WTC11 (cell line): ENCODE measurements around the gene MYL7. TPM values are rescaled to one million over a fixed set of nuclear protein-coding genes. Genes with fewer than 3 reads are reported as not detected.

Source experiments
- ATAC-seq: fragments of 200-7000 bp; cut with Tn5 transposase; 2 replicates; pipeline ENCODE4 v1.10.0; 2021; ENCODE audit warnings: mild to moderate bottlenecking, moderate library complexity
- CTCF ChIA-PET: fragments of 300-600 bp; sonication (Branson Sonifier 250); formaldehyde crosslinking; loops from one replicate; lab custom pipeline; 2021; ENCODE audit warnings: antibody characterized with exemption; lab: Charles Lee
- POLR2A ChIA-PET: fragments of 350-600 bp; sonication (Branson Sonifier 250); formaldehyde crosslinking; loops from one replicate; lab custom pipeline; 2021; ENCODE audit warnings: antibody characterized with exemption; lab: Charles Lee
- DNase-seq: peaks from one replicate; pipeline ENCODE4 v3.0.0; 2021; ENCODE audit warnings: low spot score
- H3K27ac Mint-ChIP-seq: 2 replicates; pipeline ENCODE4 v1.8.0; 2021; ENCODE audit warnings: mixed read lengths
- H3K27me3 Mint-ChIP-seq: 2 replicates; pipeline ENCODE4 v1.8.0; 2021; ENCODE audit warnings: low read depth, mild to moderate bottlenecking, moderate library complexity, mixed read lengths
- H3K36me3 Mint-ChIP-seq: 2 replicates; pipeline ENCODE4 v1.8.0; 2021; ENCODE audit warnings: mixed read lengths
- H3K4me1 Mint-ChIP-seq: 2 replicates; pipeline ENCODE4 v1.8.0; 2022; ENCODE audit warnings: mixed read lengths
- H3K4me3 Mint-ChIP-seq: 2 replicates; pipeline ENCODE4 v1.8.0; 2021; ENCODE audit warnings: mild to moderate bottlenecking, moderate library complexity, mixed read lengths
- H3K9me3 Mint-ChIP-seq: 2 replicates; pipeline ENCODE4 v1.8.0; 2021; ENCODE audit warnings: mixed read lengths
- AFF4 ChIP-seq: sonication (generic); formaldehyde crosslinking; IDR thresholded peaks from 2 replicates; pipeline ENCODE4 v1.8.1; 2023; ENCODE audit warnings: mild to moderate bottlenecking, missing genetic modification reagents, borderline replicate concordance
- CDX4 ChIP-seq: fragments of 250-450 bp; sonication (Bioruptor Pico); IDR thresholded peaks from 2 replicates; pipeline ENCODE4 v1.9.0; 2021; ENCODE audit warnings: moderate library complexity, mild to moderate bottlenecking, inconsistent platforms, borderline replicate concordance
- CREM ChIP-seq: sonication (generic); formaldehyde crosslinking; IDR thresholded peaks from 2 replicates; pipeline ENCODE4 v1.8.1; 2022; ENCODE audit warnings: mild to moderate bottlenecking, missing genetic modification reagents, moderate library complexity
- E2F4 ChIP-seq: sonication (generic); formaldehyde crosslinking; IDR thresholded peaks from 2 replicates; pipeline ENCODE4 v1.8.1; 2022; ENCODE audit warnings: low read depth, mild to moderate bottlenecking, moderate library complexity, missing genetic modification reagents, borderline replicate concordance
- MLX ChIP-seq: sonication (generic); formaldehyde crosslinking; IDR thresholded peaks from 2 replicates; pipeline ENCODE4 v1.8.1; 2023; ENCODE audit warnings: mild to moderate bottlenecking, missing genetic modification reagents, moderate library complexity
- MXD4 ChIP-seq: fragments of 250-450 bp; sonication (Bioruptor Pico); IDR thresholded peaks from 2 replicates; pipeline ENCODE4 v1.8.0; 2021; ENCODE audit warnings: mild to moderate bottlenecking, moderate library complexity, borderline replicate concordance
- OVOL2 ChIP-seq: fragments of 250-450 bp; sonication (Bioruptor Pico); IDR thresholded peaks from 2 replicates; pipeline ENCODE4 v1.9.0; 2021; ENCODE audit warnings: mild to moderate bottlenecking, borderline replicate concordance
- RELA ChIP-seq: sonication (generic); formaldehyde crosslinking; IDR thresholded peaks from 2 replicates; pipeline ENCODE4 v1.8.1; 2022; ENCODE audit warnings: missing genetic modification reagents, mild to moderate bottlenecking, borderline replicate concordance
- SMAD3 ChIP-seq: sonication (generic); formaldehyde crosslinking; IDR thresholded peaks from 2 replicates; pipeline ENCODE4 v1.8.0; 2022; ENCODE audit warnings: missing genetic modification reagents, mild to moderate bottlenecking, borderline replicate concordance
- SOX15 ChIP-seq: fragments of 250-450 bp; sonication (Bioruptor Pico); IDR thresholded peaks from 2 replicates; pipeline ENCODE4 v1.9.0; 2021; ENCODE audit warnings: mild to moderate bottlenecking
- ZBTB43 ChIP-seq: sonication (generic); formaldehyde crosslinking; IDR thresholded peaks from 2 replicates; pipeline ENCODE4 v1.8.1; 2023; ENCODE audit warnings: mild to moderate bottlenecking, missing genetic modification reagents
- ZNF138 ChIP-seq: sonication (generic); formaldehyde crosslinking; conservative IDR thresholded peaks from 2 replicates; pipeline ENCODE4 v1.8.1; 2022; ENCODE audit warnings: mild to moderate bottlenecking, moderate library complexity, missing genetic modification reagents
- ZNF219 ChIP-seq: sonication (generic); formaldehyde crosslinking; IDR thresholded peaks from 2 replicates; pipeline ENCODE4 v1.8.0; 2023; ENCODE audit warnings: missing genetic modification reagents, mild to moderate bottlenecking, borderline replicate concordance
- total RNA-seq: library from RNA; stranded (reverse); gene quantifications from 3 replicates; pipeline ENCODE4 v1.2.3, GENCODE V29; 2021

MYL7 gene
- total RNA-seq, 1 experiment from 2014 or later = 0.90 TPM

GRCh38 chr7:44100458-44101302, 40.5 kb downstream of the MYL7 start (continued):
- no peak for TF ChIP-seq E2F4
- TF ChIP-seq ZNF219 (CRISPR knock-in tag) = no peak
- no peak for TF ChIP-seq CDX4 (CRISPR knock-in tag)
- TF ChIP-seq CREM (CRISPR knock-in tag) = no peak
- no peak for TF ChIP-seq ZNF138
- TF ChIP-seq SMAD3 (CRISPR knock-in tag) = no peak
- no peak for TF ChIP-seq MXD4 (CRISPR knock-in tag)
- TF ChIP-seq RELA = no peak
- no peak for TF ChIP-seq ZBTB43
- no peak for TF ChIP-seq MLX
- no peak for TF ChIP-seq SOX15 (CRISPR knock-in tag)
- no peak for TF ChIP-seq OVOL2
- TF ChIP-seq, all 79 proteins: peak for 0

GRCh38 chr7:44099669-44100068, 41.5 kb downstream of the MYL7 start:
- Mint-ChIP-seq H3K4me3 (no peak overlapping the region), H3K9me3 (no peaks in the 10 kb centered on the region)
- ATAC-seq = no peak
- CTCF ChIA-PET = interaction anchor here (1.8 kb wide), 1 partner anchor 27 kb away, joined by 5 read pairs; no protein-coding TSS in a partner anchor
- DNase-seq = no peak
- no peak for TF ChIP-seq AFF4 (CRISPR knock-in tag)
- TF ChIP-seq, all 79 proteins: peak for 0
- Mint-ChIP-seq H3K36me3 (no peaks in the 10 kb centered on the region), H3K27me3 (peaks cover 24% of the 10 kb centered on the region), H3K27ac (no peak overlapping the region), H3K4me1 (peaks cover 7% of the 10 kb centered on the region)
- POLR2A ChIA-PET = interaction anchor here (1.3 kb wide), 1 partner anchor 115 kb away, joined by 3 read pairs; no protein-coding TSS in a partner anchor
